WTC11 (cell line): Measurements from ENCODE around the gene FOXI1. TPM values are rescaled to one million over a fixed set of nuclear protein-coding genes. Genes with fewer than 3 reads are reported as not detected.

Source experiments
- ATAC-seq: fragments of 200-7000 bp; cut with Tn5 transposase; 2 replicates; pipeline ENCODE4 v1.10.0; 2021; ENCODE audit warnings: mild to moderate bottlenecking, moderate library complexity
- CTCF ChIA-PET: fragments of 300-600 bp; sonication (Branson Sonifier 250); formaldehyde crosslinking; loops from one replicate; lab custom pipeline; 2021; ENCODE audit warnings: antibody characterized with exemption; lab: Charles Lee
- POLR2A ChIA-PET: fragments of 350-600 bp; sonication (Branson Sonifier 250); formaldehyde crosslinking; loops from one replicate; lab custom pipeline; 2021; ENCODE audit warnings: antibody characterized with exemption; lab: Charles Lee
- DNase-seq: peaks from one replicate; pipeline ENCODE4 v3.0.0; 2021; ENCODE audit warnings: low spot score
- H3K27ac Mint-ChIP-seq: 2 replicates; pipeline ENCODE4 v1.8.0; 2021; ENCODE audit warnings: mixed read lengths
- H3K27me3 Mint-ChIP-seq: 2 replicates; pipeline ENCODE4 v1.8.0; 2021; ENCODE audit warnings: low read depth, mild to moderate bottlenecking, moderate library complexity, mixed read lengths
- H3K36me3 Mint-ChIP-seq: 2 replicates; pipeline ENCODE4 v1.8.0; 2021; ENCODE audit warnings: mixed read lengths
- H3K4me1 Mint-ChIP-seq: 2 replicates; pipeline ENCODE4 v1.8.0; 2022; ENCODE audit warnings: mixed read lengths
- H3K4me3 Mint-ChIP-seq: 2 replicates; pipeline ENCODE4 v1.8.0; 2021; ENCODE audit warnings: mild to moderate bottlenecking, moderate library complexity, mixed read lengths
- H3K9me3 Mint-ChIP-seq: 2 replicates; pipeline ENCODE4 v1.8.0; 2021; ENCODE audit warnings: mixed read lengths
- AFF4 ChIP-seq: sonication (generic); formaldehyde crosslinking; IDR thresholded peaks from 2 replicates; pipeline ENCODE4 v1.8.1; 2023; ENCODE audit warnings: mild to moderate bottlenecking, missing genetic modification reagents, borderline replicate concordance
- ARID4B ChIP-seq: sonication (generic); formaldehyde crosslinking; IDR thresholded peaks from 2 replicates; pipeline ENCODE4 v1.8.0; 2023; ENCODE audit warnings: missing genetic modification reagents, mild to moderate bottlenecking, borderline replicate concordance
- E2F5 ChIP-seq: sonication (generic); formaldehyde crosslinking; IDR thresholded peaks from 2 replicates; pipeline ENCODE4 v1.8.1; 2022; ENCODE audit warnings: mild to moderate bottlenecking, moderate library complexity, missing genetic modification reagents
- EMX1 ChIP-seq: fragments of 250-450 bp; sonication (Bioruptor Pico); IDR thresholded peaks from 2 replicates; pipeline ENCODE4 v1.8.0; 2021; ENCODE audit warnings: mild to moderate bottlenecking
- ESRRA ChIP-seq: sonication (generic); formaldehyde crosslinking; IDR thresholded peaks from 2 replicates; pipeline ENCODE4 v1.8.1; 2022; ENCODE audit warnings: mild to moderate bottlenecking, missing genetic modification reagents, borderline replicate concordance
- ETV6 ChIP-seq: sonication (generic); formaldehyde crosslinking; IDR thresholded peaks from 2 replicates; pipeline ENCODE4 v1.8.1; 2022; ENCODE audit warnings: mild to moderate bottlenecking, missing genetic modification reagents
- FOXJ3 ChIP-seq: sonication (generic); formaldehyde crosslinking; IDR thresholded peaks from 2 replicates; pipeline ENCODE4 v1.9.0; 2021; ENCODE audit warnings: missing genetic modification reagents, mild to moderate bottlenecking, borderline replicate concordance
- FOXK1 ChIP-seq: sonication (generic); formaldehyde crosslinking; IDR thresholded peaks from 2 replicates; pipeline ENCODE4 v1.8.0; 2022; ENCODE audit warnings: mild to moderate bottlenecking, moderate library complexity, missing genetic modification reagents
- FOXP4 ChIP-seq: sonication (generic); formaldehyde crosslinking; IDR thresholded peaks from 2 replicates; pipeline ENCODE4 v1.8.0; 2022; ENCODE audit warnings: mild to moderate bottlenecking, missing genetic modification reagents
- HMGXB4 ChIP-seq: sonication (generic); formaldehyde crosslinking; IDR thresholded peaks from 2 replicates; pipeline ENCODE4 v1.8.1; 2023; ENCODE audit warnings: mild to moderate bottlenecking, moderate library complexity, missing genetic modification reagents
- KAT7 ChIP-seq: sonication (generic); formaldehyde crosslinking; IDR thresholded peaks from 2 replicates; pipeline ENCODE4 v1.8.1; 2023; ENCODE audit warnings: missing genetic modification reagents, mild to moderate bottlenecking, borderline replicate concordance
- MAX ChIP-seq: sonication (generic); formaldehyde crosslinking; IDR thresholded peaks from 2 replicates; pipeline ENCODE4 v1.8.0; 2022; ENCODE audit warnings: mild to moderate bottlenecking, missing genetic modification reagents
- NR1H2 ChIP-seq: sonication (generic); formaldehyde crosslinking; IDR thresholded peaks from 2 replicates; pipeline ENCODE4 v1.9.0; 2021; ENCODE audit warnings: mild to moderate bottlenecking, moderate library complexity, missing genetic modification reagents
- NR3C1 ChIP-seq: sonication (generic); formaldehyde crosslinking; conservative IDR thresholded peaks from 2 replicates; pipeline ENCODE4 v1.8.1; 2023; ENCODE audit warnings: low read depth, mild to moderate bottlenecking, missing genetic modification reagents
- PRRX2 ChIP-seq: fragments of 250-450 bp; sonication (Bioruptor Pico); IDR thresholded peaks from 2 replicates; pipeline ENCODE4 v1.8.0; 2021; ENCODE audit warnings: mild to moderate bottlenecking
- RORB ChIP-seq: fragments of 250-450 bp; sonication (Bioruptor Pico); IDR thresholded peaks from 2 replicates; pipeline ENCODE4 v1.9.0; 2021; ENCODE audit warnings: mild to moderate bottlenecking
- TEAD1 ChIP-seq: sonication (generic); formaldehyde crosslinking; IDR thresholded peaks from 2 replicates; pipeline ENCODE4 v1.8.0; 2022; ENCODE audit warnings: mild to moderate bottlenecking, missing genetic modification reagents
- USF2 ChIP-seq: sonication (generic); formaldehyde crosslinking; IDR thresholded peaks from 2 replicates; pipeline ENCODE4 v1.8.1; 2023; ENCODE audit warnings: mild to moderate bottlenecking, missing genetic modification reagents, moderate library complexity
- ZNF425 ChIP-seq: fragments of 250-450 bp; sonication (Bioruptor Pico); conservative IDR thresholded peaks from 2 replicates; pipeline ENCODE4 v1.9.0; 2021; ENCODE audit warnings: mild to moderate bottlenecking
- total RNA-seq: library from RNA; stranded (reverse); gene quantifications from 3 replicates; pipeline ENCODE4 v1.2.3, GENCODE V29; 2021

The FOXI1 gene
- total RNA-seq, 1 experiment from 2014 or later, result not detected

- TF ChIP-seq AFF4 (CRISPR knock-in tag), result no peak
- no peak for TF ChIP-seq PRRX2
- TF ChIP-seq ESRRA (CRISPR knock-in tag), result no peak
- no peak for TF ChIP-seq NR1H2 (CRISPR knock-in tag)
- no peak for TF ChIP-seq HMGXB4
- TF ChIP-seq USF2 (CRISPR knock-in tag), result no peak
- no peak for TF ChIP-seq ARID4B (CRISPR knock-in tag)
- TF ChIP-seq ETV6 (CRISPR knock-in tag), result no peak
- TF ChIP-seq E2F5 (CRISPR knock-in tag), result no peak
- no peak for TF ChIP-seq KAT7 (CRISPR knock-in tag)
- TF ChIP-seq FOXJ3 (CRISPR knock-in tag), result no peak
- TF ChIP-seq TEAD1, result no peak
These were observed 33.9 kb upstream of the FOXI1 start (continued) for GRCh38 chr5:170071748-170072147.

GRCh38 chr5:170075696-170076095 is 30.0 kb upstream of the FOXI1 start:
- no peak overlapping the region for H3K4me3 Mint-ChIP-seq
- no peak for DNase-seq
- peaks cover under 1% of the 10 kb centered on the region; the same call in 1 of the 2 replicates for H3K4me1 Mint-ChIP-seq
- H3K9me3 Mint-ChIP-seq, result no peaks in the 10 kb centered on the region
- no peak for ATAC-seq
- H3K36me3 Mint-ChIP-seq, result no peaks in the 10 kb centered on the region
- CTCF ChIA-PET, result interaction anchor here (1.8 to 2.3 kb wide), 2 partner anchors 95 to 141 kb away, joined by 5 to 8 read pairs; partner anchors contain the start of gene INSYN2B
- no peak overlapping the region for H3K27ac Mint-ChIP-seq
- no peaks in the 10 kb centered on the region; the same call in 1 of the 2 replicates for H3K27me3 Mint-ChIP-seq
- POLR2A ChIA-PET, result interaction anchor here (0.6 kb wide), 1 partner anchor 154 kb away, joined by 3 read pairs; no protein-coding TSS in a partner anchor
- no peak for TF ChIP-seq ESRRA (CRISPR knock-in tag)
- TF ChIP-seq MAX, result no peak
- no peak for TF ChIP-seq USF2 (CRISPR knock-in tag)
- no peak for TF ChIP-seq FOXK1 (CRISPR knock-in tag)
- TF ChIP-seq EMX1 (CRISPR knock-in tag), result no peak
- no peak for TF ChIP-seq ZNF425 (CRISPR knock-in tag)
- no peak for TF ChIP-seq RORB (CRISPR knock-in tag)
- TF ChIP-seq FOXP4, result no peak
- no peak for TF ChIP-seq NR3C1 (CRISPR knock-in tag)
